ENCODE data around the gene PCDHA10.
"Not testable (repeated sequence)": the region's sequence is repeated elsewhere in the genome, so short reads cannot be mapped to it uniquely, and the experiment has no call there.

The PCDHA10 gene

DNA sequence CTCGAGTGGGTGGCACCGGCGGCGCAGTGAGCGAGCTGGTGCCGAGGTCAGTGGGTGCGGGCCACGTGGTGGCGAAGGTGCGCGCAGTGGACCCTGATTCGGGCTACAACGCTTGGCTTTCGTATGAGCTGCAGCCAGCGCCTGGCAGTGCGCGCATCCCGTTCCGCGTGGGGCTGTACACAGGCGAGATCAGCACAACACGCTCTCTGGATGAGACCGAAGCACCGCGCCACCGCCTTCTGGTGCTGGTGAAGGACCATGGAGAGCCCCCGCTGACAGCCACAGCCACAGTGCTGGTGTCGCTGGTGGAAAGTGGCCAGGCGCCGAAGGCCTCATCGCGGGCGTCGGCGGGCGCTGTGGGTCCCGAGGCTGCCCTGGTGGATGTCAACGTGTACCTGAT is 32.2 kb upstream of the PCDHA10 start:
- no peak overlapping the region for H3K9ac ChIP-seq (ENCODE audit: low read length)
- H3K4me2 ChIP-seq (ENCODE audit: low read length), result no peak overlapping the region
- no peaks in the 10 kb centered on the region for H4K20me1 ChIP-seq (ENCODE audit: insufficient read depth, low read length)
- H3K9me2 ChIP-seq (ENCODE audit: low read depth, low read length), result no peaks in the 10 kb centered on the region
- no peaks in the 10 kb centered on the region for H3K4me1 ChIP-seq (ENCODE audit: insufficient read depth, low read length, severe bottlenecking)
- H3K27ac ChIP-seq (ENCODE audit: low read depth, low read length, poor library complexity, severe bottlenecking), result no peak overlapping the region
- H3K27me3 ChIP-seq (ENCODE audit: insufficient read depth, low read length), result no peaks in the 10 kb centered on the region
- H2AFZ ChIP-seq (ENCODE audit: low read length), result no peak overlapping the region
- no peaks in the 10 kb centered on the region for H3K79me2 ChIP-seq (ENCODE audit: insufficient read depth, low read length)
- H3F3A ChIP-seq (ENCODE audit: insufficient read depth, low read length), result no peaks in the 10 kb centered on the region
- TF ChIP-seq EZH2 (IDR thresholded peaks at IDR 0.05; ENCODE audit: borderline replicate concordance, low read length), result no peak
- TF ChIP-seq, protein P1, sequence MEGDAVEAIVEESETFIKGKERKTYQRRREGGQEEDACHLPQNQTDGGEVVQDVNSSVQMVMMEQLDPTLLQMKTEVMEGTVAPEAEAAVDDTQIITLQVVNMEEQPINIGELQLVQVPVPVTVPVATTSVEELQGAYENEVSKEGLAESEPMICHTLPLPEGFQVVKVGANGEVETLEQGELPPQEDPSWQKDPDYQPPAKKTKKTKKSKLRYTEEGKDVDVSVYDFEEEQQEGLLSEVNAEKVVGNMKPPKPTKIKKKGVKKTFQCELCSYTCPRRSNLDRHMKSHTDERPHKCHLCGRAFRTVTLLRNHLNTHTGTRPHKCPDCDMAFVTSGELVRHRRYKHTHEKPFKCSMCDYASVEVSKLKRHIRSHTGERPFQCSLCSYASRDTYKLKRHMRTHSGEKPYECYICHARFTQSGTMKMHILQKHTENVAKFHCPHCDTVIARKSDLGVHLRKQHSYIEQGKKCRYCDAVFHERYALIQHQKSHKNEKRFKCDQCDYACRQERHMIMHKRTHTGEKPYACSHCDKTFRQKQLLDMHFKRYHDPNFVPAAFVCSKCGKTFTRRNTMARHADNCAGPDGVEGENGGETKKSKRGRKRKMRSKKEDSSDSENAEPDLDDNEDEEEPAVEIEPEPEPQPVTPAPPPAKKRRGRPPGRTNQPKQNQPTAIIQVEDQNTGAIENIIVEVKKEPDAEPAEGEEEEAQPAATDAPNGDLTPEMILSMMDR (IDR thresholded peaks at IDR 0.05; ENCODE audit: low read length), result no peak
- no peaks in the 10 kb centered on the region for H3K9me3 ChIP-seq (ENCODE audit: low read length)
- H3K36me3 ChIP-seq (ENCODE audit: insufficient read depth, low read length), result no peaks in the 10 kb centered on the region
- H3K4me3 ChIP-seq (ENCODE audit: low read depth, low read length, poor library complexity, severe bottlenecking), result no peak overlapping the region

DNA sequence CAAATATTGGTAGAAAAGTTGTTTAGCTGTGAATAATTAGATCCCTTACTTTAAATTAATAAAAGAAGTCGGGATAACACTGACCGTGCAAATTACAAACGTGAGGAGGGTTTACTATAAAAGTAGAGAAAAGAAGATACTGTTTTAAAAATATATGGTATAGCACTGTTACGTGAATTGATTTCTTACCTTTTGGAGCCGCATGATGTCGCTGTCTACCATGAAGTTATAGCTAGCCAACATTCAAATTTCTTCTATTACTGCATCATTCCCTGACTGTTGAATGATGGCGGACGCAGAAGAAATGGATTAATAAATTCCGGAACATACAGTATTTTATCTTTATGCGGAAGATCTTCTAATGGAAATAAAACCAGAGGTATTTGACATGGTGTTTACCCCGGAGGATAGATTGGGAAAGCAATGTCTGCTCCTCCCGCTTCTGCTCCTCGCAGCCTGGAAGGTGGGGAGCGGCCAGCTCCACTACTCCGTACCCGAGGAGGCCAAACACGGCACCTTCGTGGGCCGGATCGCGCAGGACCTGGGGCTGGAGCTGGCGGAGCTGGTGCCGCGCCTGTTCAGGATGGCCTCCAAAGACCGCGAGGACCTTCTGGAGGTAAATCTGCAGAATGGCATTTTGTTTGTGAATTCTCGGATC is 27.9 kb upstream of the PCDHA10 start, which contains the start of gene PCDHA6:
Gene PCDHA6, plus strand, starts transcription at position 257 of the 658 bp plus-strand sequence. Its CDS starts 132 bp downstream, at position 389.
- no peak within 1 kb of the TSS for H3K9ac ChIP-seq (ENCODE audit: low read length)
- no peak within 1 kb of the TSS for H3K4me3 ChIP-seq (ENCODE audit: low read depth, low read length, poor library complexity, severe bottlenecking)
- no peaks in the 10 kb centered on the region for H3K36me3 ChIP-seq (ENCODE audit: insufficient read depth, low read length)
- H3K9me2 ChIP-seq (ENCODE audit: low read depth, low read length), result no peaks in the 10 kb centered on the region
- no peak within 1 kb of the TSS for H2AFZ ChIP-seq (ENCODE audit: low read length)
- no peaks in the 10 kb centered on the region for H3K4me1 ChIP-seq (ENCODE audit: insufficient read depth, low read length, severe bottlenecking)
- no peaks in the 10 kb centered on the region for H3K9me3 ChIP-seq (ENCODE audit: low read length)
- TF ChIP-seq, protein P1 (IDR thresholded peaks at IDR 0.05; ENCODE audit: low read length), result no peak
- TF ChIP-seq EZH2 (IDR thresholded peaks at IDR 0.05; ENCODE audit: borderline replicate concordance, low read length), result no peak
- H3K4me2 ChIP-seq (ENCODE audit: low read length), result no peak within 1 kb of the TSS
- H3K79me2 ChIP-seq (ENCODE audit: insufficient read depth, low read length), result no peaks in the 10 kb centered on the region
- no peak within 1 kb of the TSS for H3K27ac ChIP-seq (ENCODE audit: low read depth, low read length, poor library complexity, severe bottlenecking)
- H3F3A ChIP-seq (ENCODE audit: insufficient read depth, low read length), result no peaks in the 10 kb centered on the region
- H3K27me3 ChIP-seq (ENCODE audit: insufficient read depth, low read length), result no peaks in the 10 kb centered on the region
- no peaks in the 10 kb centered on the region for H4K20me1 ChIP-seq (ENCODE audit: insufficient read depth, low read length)

DNA sequence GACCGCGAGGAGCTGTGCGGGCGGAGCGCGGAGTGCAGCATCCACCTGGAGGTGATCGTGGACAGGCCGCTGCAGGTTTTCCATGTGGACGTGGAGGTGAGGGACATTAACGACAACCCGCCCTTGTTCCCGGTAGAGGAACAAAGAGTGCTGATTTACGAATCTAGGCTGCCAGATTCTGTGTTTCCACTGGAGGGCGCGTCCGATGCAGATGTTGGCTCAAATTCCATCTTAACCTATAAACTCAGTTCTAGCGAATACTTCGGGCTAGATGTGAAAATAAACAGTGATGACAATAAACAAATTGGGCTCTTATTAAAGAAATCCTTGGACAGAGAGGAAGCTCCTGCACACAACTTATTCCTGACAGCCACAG is 27.3 kb upstream of the PCDHA10 start:
- Histone ChIP-seq H3K4me2 (ENCODE audit: low read length) (no peak overlapping the region), H3K4me3 (ENCODE audit: low read depth, low read length, poor library complexity, severe bottlenecking) (no peak overlapping the region), H3K9ac (ENCODE audit: low read length) (no peak overlapping the region), H3K9me3 (ENCODE audit: low read length) (no peaks in the 10 kb centered on the region), H3K79me2 (ENCODE audit: insufficient read depth, low read length) (no peaks in the 10 kb centered on the region), H3K27ac (ENCODE audit: low read depth, low read length, poor library complexity, severe bottlenecking) (no peak overlapping the region), H3F3A (ENCODE audit: insufficient read depth, low read length) (no peaks in the 10 kb centered on the region), H4K20me1 (ENCODE audit: insufficient read depth, low read length) (no peaks in the 10 kb centered on the region), H2AFZ (ENCODE audit: low read length) (no peak overlapping the region), H3K9me2 (ENCODE audit: low read depth, low read length) (no peaks in the 10 kb centered on the region), H3K36me3 (ENCODE audit: insufficient read depth, low read length) (no peaks in the 10 kb centered on the region), H3K27me3 (ENCODE audit: insufficient read depth, low read length) (no peaks in the 10 kb centered on the region), H3K4me1 (ENCODE audit: insufficient read depth, low read length, severe bottlenecking) (no peaks in the 10 kb centered on the region)
- TF ChIP-seq, protein P1 (IDR thresholded peaks at IDR 0.05; ENCODE audit: low read length), result no peak
- TF ChIP-seq EZH2 (IDR thresholded peaks at IDR 0.05; ENCODE audit: borderline replicate concordance, low read length), result no peak

DNA sequence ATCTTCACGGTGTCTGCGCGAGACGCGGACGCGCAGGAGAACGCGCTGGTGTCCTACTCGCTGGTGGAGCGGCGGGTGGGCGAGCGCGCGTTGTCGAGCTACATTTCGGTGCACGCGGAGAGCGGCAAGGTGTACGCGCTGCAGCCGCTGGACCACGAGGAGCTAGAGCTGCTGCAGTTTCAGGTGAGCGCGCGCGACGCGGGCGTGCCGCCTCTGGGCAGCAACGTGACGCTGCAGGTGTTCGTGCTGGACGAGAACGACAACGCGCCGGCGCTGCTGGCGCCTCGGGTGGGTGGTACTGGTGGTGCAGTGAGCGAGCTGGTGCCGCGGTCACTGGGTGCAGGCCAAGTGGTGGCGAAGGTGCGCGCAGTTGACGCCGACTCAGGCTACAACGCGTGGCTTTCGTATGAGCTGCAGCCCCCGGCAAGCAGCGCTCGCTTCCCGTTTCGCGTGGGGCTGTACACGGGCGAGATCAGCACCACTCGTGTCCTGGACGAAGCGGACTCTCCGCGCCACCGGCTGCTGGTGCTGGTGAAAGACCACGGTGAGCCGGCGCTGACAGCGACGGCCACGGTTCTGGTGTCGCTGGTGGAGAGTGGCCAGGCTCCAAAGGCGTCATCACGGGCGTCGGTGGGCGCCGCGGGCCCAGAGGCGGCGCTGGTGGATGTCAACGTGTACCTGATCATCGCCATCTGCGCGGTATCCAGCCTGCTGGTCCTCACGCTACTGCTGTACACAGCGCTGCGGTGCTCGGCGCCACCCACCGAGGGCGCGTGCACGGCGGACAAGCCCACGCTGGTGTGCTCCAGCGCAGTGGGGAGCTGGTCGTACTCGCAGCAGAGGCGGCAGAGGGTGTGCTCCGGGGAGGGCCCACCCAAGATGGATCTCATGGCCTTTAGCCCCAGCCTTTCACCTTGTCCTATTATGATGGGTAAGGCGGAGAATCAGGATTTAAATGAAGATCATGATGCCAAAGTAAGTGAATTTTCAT is 25.9 kb upstream of the PCDHA10 start:
- H3K9ac ChIP-seq (ENCODE audit: low read length); H3K79me2 ChIP-seq (ENCODE audit: insufficient read depth, low read length); H3K36me3 ChIP-seq (ENCODE audit: insufficient read depth, low read length); H3F3A ChIP-seq (ENCODE audit: insufficient read depth, low read length); H3K4me1 ChIP-seq (ENCODE audit: insufficient read depth, low read length, severe bottlenecking); H3K9me2 ChIP-seq (ENCODE audit: low read depth, low read length); H4K20me1 ChIP-seq (ENCODE audit: insufficient read depth, low read length); H3K27ac ChIP-seq (ENCODE audit: low read depth, low read length, poor library complexity, severe bottlenecking); H3K9me3 ChIP-seq (ENCODE audit: low read length); H3K4me2 ChIP-seq (ENCODE audit: low read length); H3K27me3 ChIP-seq (ENCODE audit: insufficient read depth, low read length); H2AFZ ChIP-seq (ENCODE audit: low read length); H3K4me3 ChIP-seq (ENCODE audit: low read depth, low read length, poor library complexity, severe bottlenecking): not testable (repeated sequence)

All from OCI-LY1 (cell line).